ENCODE results near the gene MRAP.

Gene MRAP

DNA sequence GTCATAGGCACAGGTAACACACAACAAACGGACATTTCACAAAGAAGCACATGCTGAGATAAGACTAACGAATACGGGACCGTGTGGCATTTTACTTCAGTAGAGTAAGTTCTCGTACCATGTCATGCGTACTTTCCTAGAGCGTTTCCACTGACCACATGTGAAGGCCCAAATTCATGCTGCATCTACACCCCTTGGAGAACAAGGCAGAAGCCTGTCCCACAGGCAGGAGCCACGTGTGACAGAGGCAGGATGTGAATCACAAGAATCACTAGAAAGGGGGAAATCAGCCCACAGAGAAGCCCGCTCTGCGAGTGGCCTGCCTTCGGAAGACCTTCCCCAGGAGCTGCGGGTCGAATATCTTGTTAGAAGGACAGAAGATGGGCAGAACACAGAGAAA is 52.3 kb downstream of the MRAP start:
- DNase-seq: no peak

DNA sequence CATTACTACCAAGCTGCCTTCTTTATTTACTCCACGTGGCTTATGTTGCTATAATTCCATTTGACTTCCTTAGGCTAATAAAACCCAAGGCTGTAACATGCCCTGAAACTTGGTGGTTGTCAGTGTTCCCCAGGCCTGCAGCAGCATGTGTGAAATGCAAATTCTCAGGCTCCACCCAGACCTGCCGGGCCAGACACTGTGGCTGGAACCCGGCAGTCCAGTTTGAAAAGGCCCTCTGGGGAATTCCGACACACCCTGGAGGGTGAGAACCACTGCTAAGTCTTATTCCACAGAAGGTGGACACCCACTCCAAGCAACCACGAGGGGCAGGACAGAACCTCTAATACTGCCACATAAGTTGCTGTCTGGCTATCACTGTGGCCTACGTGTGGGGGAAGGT is 52.8 kb downstream of the MRAP start:
- DNase-seq: no peak

DNA sequence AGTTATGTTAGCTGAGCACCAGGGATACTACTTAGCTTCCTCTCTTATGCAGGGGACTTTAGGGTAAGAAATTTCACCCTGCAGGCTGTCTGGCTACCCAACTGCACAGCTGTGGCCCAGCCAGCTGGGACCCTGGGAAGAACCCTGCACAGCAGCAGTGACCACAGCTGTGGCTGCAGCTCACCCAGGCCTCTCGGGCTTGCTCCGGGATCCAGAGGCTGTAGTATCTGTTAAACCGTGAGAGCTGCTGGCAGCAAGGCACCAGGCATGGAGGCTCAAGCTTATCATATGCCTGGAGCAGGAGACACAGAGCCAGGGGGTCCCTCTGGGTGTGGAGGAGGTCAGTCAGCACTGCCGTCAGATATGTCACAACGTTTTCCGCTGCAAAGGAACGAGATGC is 53.9 kb downstream of the MRAP start:
- DNase-seq: no peak

DNA sequence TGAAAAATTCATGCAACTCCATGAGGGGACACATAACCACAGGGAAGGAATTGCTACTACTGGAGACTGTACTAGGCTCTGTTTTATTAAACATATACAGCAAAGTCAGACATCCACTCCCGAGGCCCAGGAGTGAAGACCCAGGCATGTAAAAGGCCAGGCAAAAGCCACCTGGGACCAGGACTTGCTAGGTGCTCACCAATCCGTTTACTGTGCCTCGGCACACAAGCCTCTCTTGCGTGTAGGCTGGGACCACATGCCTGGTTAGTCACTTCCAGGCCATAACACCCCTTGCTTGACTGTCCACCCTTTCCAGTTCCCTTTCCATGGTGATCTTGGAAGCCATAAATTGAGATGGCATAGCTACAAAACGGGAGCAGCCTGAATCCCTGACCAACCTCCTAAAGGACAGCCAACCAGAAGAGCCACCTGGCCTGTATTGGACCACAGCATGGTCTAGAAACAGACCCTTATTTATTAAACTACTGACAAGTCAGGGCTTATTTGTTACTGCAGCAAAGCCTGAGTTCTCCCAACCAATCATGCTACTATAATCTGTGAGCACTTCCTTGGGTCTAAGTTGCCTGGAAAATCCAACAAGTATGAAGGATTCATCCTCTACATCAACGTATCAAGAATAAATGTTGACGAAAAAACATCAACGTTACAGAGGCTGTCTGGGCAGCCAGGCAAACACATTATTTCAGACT is 54.5 kb downstream of the MRAP start:
- no peak for DNase-seq

DNA sequence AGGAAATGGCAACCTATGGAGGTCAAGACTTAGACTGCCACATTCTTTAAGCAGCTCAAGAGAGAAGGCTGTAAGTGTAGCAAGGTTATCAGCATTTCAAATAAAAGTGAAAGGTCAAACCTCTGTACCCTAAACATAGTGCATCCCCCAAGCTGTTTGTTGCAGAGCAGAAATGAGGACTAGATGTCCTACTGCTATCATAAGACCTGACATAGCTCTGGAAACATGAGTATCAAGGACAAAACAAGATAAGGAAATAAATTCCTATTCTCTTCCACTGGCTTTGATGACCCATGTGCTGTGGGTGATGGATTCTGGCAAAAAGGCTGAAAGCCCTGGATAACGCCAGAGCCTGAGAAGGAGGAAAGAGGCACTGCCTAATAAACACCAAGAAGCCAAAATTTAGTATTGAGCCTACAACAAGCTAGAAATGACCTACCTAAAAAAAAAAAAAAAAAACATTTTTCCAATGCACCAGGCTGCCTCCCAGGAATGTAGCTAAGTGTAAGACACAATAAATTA is 58.3 kb downstream of the MRAP start:
- no peak for DNase-seq

DNA sequence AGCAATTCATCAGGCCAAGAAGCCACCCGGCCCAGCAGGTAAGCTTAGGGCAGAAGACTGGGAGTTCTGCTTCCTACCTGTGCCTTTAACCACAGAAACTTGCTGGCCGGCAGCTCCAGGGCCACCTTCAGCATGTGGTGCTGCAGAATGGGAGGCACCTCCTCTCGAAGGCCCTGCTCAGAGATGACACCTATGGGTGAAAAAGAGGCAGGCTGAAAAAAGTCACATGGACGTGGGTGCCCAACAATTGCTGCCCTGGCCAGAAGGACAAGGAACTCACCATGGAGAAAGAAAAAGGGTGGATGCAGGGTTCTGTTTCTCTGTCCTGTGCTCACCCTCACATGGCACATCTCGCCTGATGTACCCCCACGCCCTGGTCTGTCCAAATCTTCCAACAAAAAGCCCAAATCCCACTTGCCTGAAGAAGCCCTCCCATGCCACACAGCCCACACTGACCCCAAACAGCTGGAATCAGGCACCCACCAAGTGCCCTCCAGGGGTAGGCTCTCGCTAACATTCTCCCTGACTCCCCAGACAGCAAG is 61.1 kb downstream of the MRAP start:
- DNase-seq: no peak

DNA sequence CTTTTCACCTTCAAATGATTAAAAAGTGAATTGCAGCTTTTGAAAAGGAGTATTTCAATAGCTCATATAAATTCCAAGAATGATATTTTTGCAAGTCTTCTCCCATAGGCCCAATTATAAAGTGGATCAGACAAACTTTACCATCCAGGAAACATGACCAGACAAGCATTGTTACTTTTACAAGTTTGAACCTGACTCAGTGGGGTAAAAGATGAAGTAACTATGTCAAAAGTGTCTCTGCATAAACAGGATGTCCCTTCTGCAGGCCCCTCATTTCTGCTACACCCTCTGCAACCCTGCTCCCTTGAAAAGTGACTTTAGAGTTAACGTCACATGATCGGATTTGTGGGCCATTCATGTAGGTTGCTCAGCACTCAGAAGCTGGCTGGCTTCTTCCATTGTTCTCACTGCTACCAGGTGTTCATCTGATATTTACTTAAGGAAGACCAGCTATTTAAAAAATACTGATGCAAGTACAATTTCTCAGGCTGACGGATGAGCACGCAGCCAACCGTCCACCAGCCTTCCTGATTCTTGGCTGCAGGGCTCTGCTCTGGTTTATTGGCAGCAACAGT is 61.8 kb downstream of the MRAP start:
- DNase-seq: no peak

All from DMS 273 treated with DMSO at 0.1 percent for 48 hours (cell line).